ENCODE data around the gene TFPT. TPM values are rescaled to one million over a fixed set of nuclear protein-coding genes. Genes with fewer than 3 reads are reported as not detected.

The TFPT gene
- total RNA-seq, 3 donors from 2014 or later (not counting 1 experiment from before 2014, with no cell fraction given), result 14.1 to 14.4 (median 14.2) TPM

DNA sequence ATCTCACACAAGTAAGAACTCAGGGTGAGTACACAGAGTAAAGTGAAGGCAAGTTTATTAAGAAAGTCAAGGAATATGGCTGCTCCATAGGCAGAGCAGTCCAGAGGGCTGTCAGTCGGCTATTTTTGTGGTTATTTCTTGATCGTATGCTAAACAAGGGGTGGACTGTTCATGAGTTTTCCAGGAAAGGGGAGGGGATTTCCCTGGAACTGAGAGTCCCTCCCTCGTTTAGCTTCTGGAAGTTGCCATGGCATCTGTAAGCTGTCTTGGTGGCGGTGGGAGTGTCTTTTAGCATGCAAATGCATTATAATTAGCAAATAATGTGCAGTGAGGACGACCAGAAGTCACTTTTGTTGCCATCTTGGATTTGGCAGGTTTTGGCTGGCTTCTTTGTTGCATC lies 46.0 kb downstream of the TFPT start:
- no peak overlapping the region for H3K27ac Mint-ChIP-seq
- DNase-seq, result no peak
- Histone ChIP-seq H3K4me3 (ENCODE audit: low read length) (no peak overlapping the region), H3K27me3 (ENCODE audit: control insufficient read depth, insufficient read depth, low read length) (no peaks in the 10 kb centered on the region), H3K27ac (ENCODE audit: low read length) (no peak overlapping the region), H3K36me3 (ENCODE audit: control insufficient read depth, insufficient read depth, low read length) (no peaks in the 10 kb centered on the region), H3K4me1 (ENCODE audit: control insufficient read depth, insufficient read depth, low read length) (no peaks in the 10 kb centered on the region), H3K9me3 (ENCODE audit: control insufficient read depth, insufficient read depth, low read length) (no peaks in the 10 kb centered on the region)
- H3K4me1 Mint-ChIP-seq, result no peaks in the 10 kb centered on the region
- H3K9me3 Mint-ChIP-seq, result no peaks in the 10 kb centered on the region
- no peak for ATAC-seq
- H3K27me3 Mint-ChIP-seq (ENCODE audit: low read depth in 2 of 2), result peaks cover 7 to 14% of the 10 kb centered on the region in 2 donors
- no peak for TF ChIP-seq CTCF (IDR thresholded peaks at IDR 0.05)
- H3K36me3 Mint-ChIP-seq, result no peaks in the 10 kb centered on the region
- H3K4me3 Mint-ChIP-seq, result no peak overlapping the region
- WGBS (ENCODE audit: insufficient coverage), result 77% methylated on average over 5 of the region's 5 CpGs
- intact Hi-C loops (cut with micrococcal nuclease), result no loop called here

- no peak for ATAC-seq
- Histone ChIP-seq H3K27ac (ENCODE audit: low read length) (no peak within 1 kb of the TSS), H3K4me1 (ENCODE audit: control insufficient read depth, insufficient read depth, low read length) (no peaks in the 10 kb centered on the region), H3K36me3 (ENCODE audit: control insufficient read depth, insufficient read depth, low read length) (no peaks in the 10 kb centered on the region), H3K9me3 (ENCODE audit: control insufficient read depth, insufficient read depth, low read length) (no peaks in the 10 kb centered on the region), H3K27me3 (ENCODE audit: control insufficient read depth, insufficient read depth, low read length) (no peaks in the 10 kb centered on the region), H3K4me3 (ENCODE audit: low read length) (no peak within 1 kb of the TSS)
- no peak for DNase-seq
- WGBS (ENCODE audit: insufficient coverage), result 70% methylated on average over 27 of the region's 34 CpGs
- H3K36me3 Mint-ChIP-seq, result no peaks in the 10 kb centered on the region
- TF ChIP-seq CTCF (IDR thresholded peaks at IDR 0.05), result no peak
- intact Hi-C loops (cut with micrococcal nuclease), result no loop called here
- no peak within 1 kb of the TSS for H3K4me3 Mint-ChIP-seq
- H3K27me3 Mint-ChIP-seq (ENCODE audit: low read depth in 2 of 2), result peaks cover 8 to 17% of the 10 kb centered on the region in 2 donors
- no peaks in the 10 kb centered on the region for H3K9me3 Mint-ChIP-seq
- no peak within 1 kb of the TSS for H3K27ac Mint-ChIP-seq
- no peaks in the 10 kb centered on the region for H3K4me1 Mint-ChIP-seq
Observed at GRCh38 chr19:54063350-54064116, 51.9 kb downstream of the TFPT start, which contains the start of gene VSTM1. Gene VSTM1, minus strand, starts transcription at chr19:54063897. Its CDS starts 120 bp downstream, at chr19:54063777.

- Histone ChIP-seq H3K27me3 (ENCODE audit: control insufficient read depth, insufficient read depth, low read length) (no peaks in the 10 kb centered on the region), H3K4me3 (ENCODE audit: low read length) (no peak overlapping the region), H3K36me3 (ENCODE audit: control insufficient read depth, insufficient read depth, low read length) (no peaks in the 10 kb centered on the region), H3K4me1 (ENCODE audit: control insufficient read depth, insufficient read depth, low read length) (no peaks in the 10 kb centered on the region), H3K27ac (ENCODE audit: low read length) (no peak overlapping the region), H3K9me3 (ENCODE audit: control insufficient read depth, insufficient read depth, low read length) (no peaks in the 10 kb centered on the region)
- ATAC-seq (peak in 1 of 3 donors; percentile 56), DNase-seq (no peak)
- intact Hi-C loops (cut with micrococcal nuclease), result no loop called here
- WGBS (ENCODE audit: insufficient coverage), result 28% methylated on average over 9 of the region's 9 CpGs
- Mint-ChIP-seq H3K9me3 (no peaks in the 10 kb centered on the region), H3K36me3 (no peaks in the 10 kb centered on the region), H3K27me3 (ENCODE audit: low read depth in 2 of 2) (peaks cover 8 to 17% of the 10 kb centered on the region in 2 donors), H3K4me1 (no peaks in the 10 kb centered on the region), H3K4me3 (no peak overlapping the region), H3K27ac (no peak overlapping the region)
- no peak for TF ChIP-seq CTCF (IDR thresholded peaks at IDR 0.05)
Observed at GRCh38 chr19:54062643-54063042, 52.8 kb downstream of the TFPT start.

Other genes with a start within 250 kb of the TFPT start
- 100 to 1,000 TPM; 219 to 658 (median 296) TPM for gene MYADM, start 247.8 kb downstream of the TFPT start, total RNA-seq
- 1 to 10 TPM in 2 of 3 donors, under 1 TPM in 1; 0.55 to 2.6 (median 1.5) TPM for gene PRKCG, start 233.5 kb downstream of the TFPT start, total RNA-seq
- not detected for gene CACNG7, start 206.4 kb downstream of the TFPT start, total RNA-seq
- gene CACNG8, start 152.7 kb downstream of the TFPT start, total RNA-seq, result 1 to 10 TPM in 1 of 3 donors, not detected in 2; 2.3 TPM
- gene CACNG6, start 124.0 kb downstream of the TFPT start, total RNA-seq, result 10 to 100 TPM in 1 of 3 donors, not detected in 2; 11.5 TPM
- 1 to 10 TPM in 2 of 3 donors, under 1 TPM in 1; 0.72 to 2.8 (median 2.7) TPM for gene VSTM1, start 51.8 kb downstream of the TFPT start, total RNA-seq
- gene TARM1, start 34.3 kb downstream of the TFPT start, total RNA-seq, result not detected
- gene OSCAR, start 14.9 kb downstream of the TFPT start, total RNA-seq, result 1 to 10 TPM; 2.3 to 5.4 (median 4.4) TPM
- gene NDUFA3, start 12.8 kb downstream of the TFPT start, total RNA-seq, result 10 to 100 TPM; 48.4 to 91.9 (median 71.4) TPM
- 10 to 100 TPM; 64.4 to 65.9 (median 64.9) TPM for gene PRPF31, start 97 bp upstream of the TFPT start, total RNA-seq
- 10 to 100 TPM; 46.3 to 73.9 (median 51.7) TPM for gene CNOT3, start 22.1 kb upstream of the TFPT start, total RNA-seq
- 1 to 10 TPM; 8.3 to 9.4 (median 9.1) TPM for gene LENG1, start 44.1 kb upstream of the TFPT start, total RNA-seq
- gene TMC4, start 57.5 kb upstream of the TFPT start, total RNA-seq, result 1 to 10 TPM; 7.2 to 8.2 (median 7.5) TPM
- gene MBOAT7, start 73.9 kb upstream of the TFPT start, total RNA-seq, result 10 to 100 TPM; 24.1 to 53.9 (median 31.2) TPM
- 10 to 100 TPM; 11.5 to 16.7 (median 13.5) TPM for gene TSEN34, start 75.7 kb upstream of the TFPT start, total RNA-seq
- gene RPS9, start 85.2 kb upstream of the TFPT start, total RNA-seq, result 100 to 1,000 TPM; 617 to 958 (median 906) TPM
- 10 to 100 TPM in 2 of 3 donors, 1 to 10 TPM in 1; 6.8 to 12.6 (median 12.6) TPM for gene LILRB3, start 107.3 kb upstream of the TFPT start, total RNA-seq
- gene LILRA6, start 127.1 kb upstream of the TFPT start, total RNA-seq, result 1 to 10 TPM; 2.1 to 2.6 (median 2.1) TPM
- gene LILRB5, start 141.6 kb upstream of the TFPT start, total RNA-seq, result under 1 TPM in 2 of 3 donors, not detected in 1; 0.09 to 0.18 TPM
- 10 to 100 TPM in 2 of 3 donors, 1 to 10 TPM in 1; 4.6 to 41.4 (median 23.7) TPM for gene LILRB2, start 165.5 kb upstream of the TFPT start, total RNA-seq
- 10 to 100 TPM in 2 of 3 donors, 1 to 10 TPM in 1; 3.4 to 22.3 (median 11.1) TPM for gene LILRA5, start 197.5 kb upstream of the TFPT start, total RNA-seq
- gene LILRA4, start 223.5 kb upstream of the TFPT start, total RNA-seq, result 1 to 10 TPM in 2 of 3 donors, not detected in 1; 2.0 to 2.4 TPM
- gene LAIR1, start 249.3 kb upstream of the TFPT start, total RNA-seq, result 100 to 1,000 TPM; 117 to 163 (median 156) TPM